ENCODE data around the gene PIGS. TPM values are rescaled to one million over a fixed set of nuclear protein-coding genes. Genes with fewer than 3 reads are reported as not detected.

The PIGS gene
- total and polyA plus RNA-seq, 2 of the 4 experiments (the other 2 are of a cell fraction), result 28.7 to 78.9 TPM

DNA sequence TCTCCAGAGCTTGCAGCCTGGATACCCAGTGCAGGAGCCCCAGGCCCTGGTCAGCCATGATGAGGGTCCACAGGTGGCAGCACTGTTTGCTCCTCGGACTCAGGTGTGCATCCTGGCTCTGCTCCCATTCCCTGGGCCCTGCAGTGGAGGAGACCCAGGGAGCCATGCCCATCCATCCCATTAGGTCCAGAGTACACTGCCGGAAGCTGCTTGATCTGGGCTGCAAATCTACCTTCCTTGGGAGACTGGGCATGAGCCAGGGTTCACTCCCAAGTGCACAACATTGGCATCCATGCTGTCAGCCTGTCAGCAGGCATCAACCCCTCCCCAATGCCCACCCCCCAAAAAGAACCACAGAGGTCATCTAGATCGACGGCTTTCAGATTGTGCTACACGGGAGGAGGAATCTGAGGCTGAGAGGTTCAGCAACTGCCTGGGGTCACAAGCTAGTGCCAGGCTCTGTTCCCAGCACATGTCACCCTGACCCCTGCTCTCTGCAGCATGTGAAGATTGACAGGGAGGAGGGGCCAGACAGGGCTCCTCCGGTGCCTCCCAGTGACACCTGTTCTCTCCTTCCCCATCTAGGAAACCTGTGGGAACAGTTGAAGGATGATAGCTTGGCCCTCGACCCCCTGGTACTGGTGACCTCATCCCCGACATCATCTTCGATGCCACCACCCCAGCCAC lies 34.6 kb downstream of the PIGS start:
- H3K9ac ChIP-seq (ENCODE audit: low read depth, low read length), result no peak overlapping the region
- H3K27me3 ChIP-seq (ENCODE audit: control insufficient read depth, insufficient read depth, low read length), result peaks cover 23% of the 10 kb centered on the region
- H3K4ac ChIP-seq (ENCODE audit: low read depth, low read length), result no peak overlapping the region
- H2BK120ac ChIP-seq (ENCODE audit: low read depth, low read length), result no peak overlapping the region
- H3K18ac ChIP-seq (ENCODE audit: low read depth, low read length), result no peak overlapping the region
- no peak overlapping the region for H2AK9ac ChIP-seq (replicated peaks; ENCODE audit: low read depth, low read length, poor library complexity)
- H2AK5ac ChIP-seq (ENCODE audit: low read depth, low read length), result no peak overlapping the region
- no peak overlapping the region for H2BK15ac ChIP-seq (ENCODE audit: low read depth, low read length)
- ATAC-seq (ENCODE audit: low read depth) (no peak), DNase-seq (no peak)
- H3K9me1 ChIP-seq (ENCODE audit: insufficient read depth, low read length), result peaks cover 2% of the 10 kb centered on the region; the same call in 1 of the 2 replicates
- H3K9me3 ChIP-seq (ENCODE audit: control insufficient read depth, insufficient read depth, low read length), result no peaks in the 10 kb centered on the region
- no peak overlapping the region for H3K23ac ChIP-seq (ENCODE audit: low read depth, low read length)
- H4K8ac ChIP-seq (ENCODE audit: low read depth in 2 of 2, low read length in 2 of 2), result no peak overlapping the region
- intact Hi-C loops (cut with micrococcal nuclease), result no loop called here
- no peak overlapping the region for H2BK20ac ChIP-seq (ENCODE audit: low read depth, low read length)
- H3K4me1 ChIP-seq (ENCODE audit: control insufficient read depth, insufficient read depth, low read length), result peaks cover 11% of the 10 kb centered on the region
- H3K27ac ChIP-seq (ENCODE audit: insufficient read depth, low read length), result no peak overlapping the region
- ChIA-PET POLR2A (ENCODE audit: unreplicated experiment) (no interaction called here), CTCF (interaction anchor here (0.9 to 1.8 kb wide), 2 partner anchors 51 to 120 kb away, joined by 3 read pairs; no protein-coding TSS in a partner anchor)
- 57% methylated on average over 1 of the region's 9 CpGs; no CpG with 5 or more reads in 1 of the 2 experiments for WGBS, 2 experiments (ENCODE audit: extremely low coverage in 2 of 2, insufficient read length in 1 of 2)
- no peaks in the 10 kb centered on the region for H4K20me1 ChIP-seq (ENCODE audit: insufficient read depth, low read length)
- H3K79me1 ChIP-seq (ENCODE audit: low read depth in 1 of 2, low read length in 2 of 2), result no peaks in the 10 kb centered on the region
- H3K4me3 ChIP-seq (ENCODE audit: insufficient read depth, low read depth, low read length), result no peak overlapping the region
- TF ChIP-seq CHD1 (IDR thresholded peaks at IDR 0.05; ENCODE audit: low read depth, low read length), result no peak
- TF ChIP-seq, protein P1, sequence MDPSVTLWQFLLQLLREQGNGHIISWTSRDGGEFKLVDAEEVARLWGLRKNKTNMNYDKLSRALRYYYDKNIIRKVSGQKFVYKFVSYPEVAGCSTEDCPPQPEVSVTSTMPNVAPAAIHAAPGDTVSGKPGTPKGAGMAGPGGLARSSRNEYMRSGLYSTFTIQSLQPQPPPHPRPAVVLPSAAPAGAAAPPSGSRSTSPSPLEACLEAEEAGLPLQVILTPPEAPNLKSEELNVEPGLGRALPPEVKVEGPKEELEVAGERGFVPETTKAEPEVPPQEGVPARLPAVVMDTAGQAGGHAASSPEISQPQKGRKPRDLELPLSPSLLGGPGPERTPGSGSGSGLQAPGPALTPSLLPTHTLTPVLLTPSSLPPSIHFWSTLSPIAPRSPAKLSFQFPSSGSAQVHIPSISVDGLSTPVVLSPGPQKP (IDR thresholded peaks at IDR 0.05; ENCODE audit: borderline replicate concordance, low read depth, low read length), result no peak
- TF ChIP-seq, protein P2, sequence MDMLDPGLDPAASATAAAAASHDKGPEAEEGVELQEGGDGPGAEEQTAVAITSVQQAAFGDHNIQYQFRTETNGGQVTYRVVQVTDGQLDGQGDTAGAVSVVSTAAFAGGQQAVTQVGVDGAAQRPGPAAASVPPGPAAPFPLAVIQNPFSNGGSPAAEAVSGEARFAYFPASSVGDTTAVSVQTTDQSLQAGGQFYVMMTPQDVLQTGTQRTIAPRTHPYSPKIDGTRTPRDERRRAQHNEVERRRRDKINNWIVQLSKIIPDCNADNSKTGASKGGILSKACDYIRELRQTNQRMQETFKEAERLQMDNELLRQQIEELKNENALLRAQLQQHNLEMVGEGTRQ (IDR thresholded peaks at IDR 0.05; ENCODE audit: low read depth, low read length), result no peak
- TF ChIP-seq, protein P3, sequence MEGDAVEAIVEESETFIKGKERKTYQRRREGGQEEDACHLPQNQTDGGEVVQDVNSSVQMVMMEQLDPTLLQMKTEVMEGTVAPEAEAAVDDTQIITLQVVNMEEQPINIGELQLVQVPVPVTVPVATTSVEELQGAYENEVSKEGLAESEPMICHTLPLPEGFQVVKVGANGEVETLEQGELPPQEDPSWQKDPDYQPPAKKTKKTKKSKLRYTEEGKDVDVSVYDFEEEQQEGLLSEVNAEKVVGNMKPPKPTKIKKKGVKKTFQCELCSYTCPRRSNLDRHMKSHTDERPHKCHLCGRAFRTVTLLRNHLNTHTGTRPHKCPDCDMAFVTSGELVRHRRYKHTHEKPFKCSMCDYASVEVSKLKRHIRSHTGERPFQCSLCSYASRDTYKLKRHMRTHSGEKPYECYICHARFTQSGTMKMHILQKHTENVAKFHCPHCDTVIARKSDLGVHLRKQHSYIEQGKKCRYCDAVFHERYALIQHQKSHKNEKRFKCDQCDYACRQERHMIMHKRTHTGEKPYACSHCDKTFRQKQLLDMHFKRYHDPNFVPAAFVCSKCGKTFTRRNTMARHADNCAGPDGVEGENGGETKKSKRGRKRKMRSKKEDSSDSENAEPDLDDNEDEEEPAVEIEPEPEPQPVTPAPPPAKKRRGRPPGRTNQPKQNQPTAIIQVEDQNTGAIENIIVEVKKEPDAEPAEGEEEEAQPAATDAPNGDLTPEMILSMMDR (conservative IDR thresholded peaks at IDR 0.05; ENCODE audit: low read depth, low read length), result no peak
- no peak for TF ChIP-seq MAFK (IDR thresholded peaks at IDR 0.05; ENCODE audit: low read depth, low read length)
- no peak for TF ChIP-seq CEBPB (IDR thresholded peaks at IDR 0.05; ENCODE audit: low read depth, low read length)
- no peak overlapping the region for H2AFZ ChIP-seq (replicated peaks; ENCODE audit: low read length, poor library complexity)
- no peak overlapping the region for H4K5ac ChIP-seq (ENCODE audit: low read depth, low read length)
- H3K14ac ChIP-seq (replicated peaks; ENCODE audit: low read depth, low read length), result no peak overlapping the region
- dilution Hi-C loops (cut with HindIII; ENCODE audit: low sequenced_read_pairs, unreplicated experiment), result no loop called here
- no TSS peak for BruUV-seq (replicated peaks)
- no peak overlapping the region for H4K91ac ChIP-seq (ENCODE audit: insufficient read depth, low read depth, low read length)
- in situ Hi-C loops (cut with MboI; ENCODE audit: low sequenced_read_pairs), result loop anchor here (5.0 kb wide), 1 partner anchor 39 kb away; no protein-coding TSS in a partner anchor
- no peak overlapping the region for H2BK5ac ChIP-seq (ENCODE audit: low read depth, low read length, poor library complexity, severe bottlenecking)
- H3K56ac ChIP-seq (ENCODE audit: extremely low read depth, insufficient read depth, low read length), result no peak overlapping the region
- no peak overlapping the region for H3K4me2 ChIP-seq (ENCODE audit: low read depth, low read length)
- no peaks in the 10 kb centered on the region for H3K36me3 ChIP-seq (ENCODE audit: control insufficient read depth, insufficient read depth, low read length)

Measured in IMR-90 (cell line).